NCI-H2171 treated with DMSO at 0.1 percent for 48 hours (cell line): Measurements from ENCODE around the gene KCNJ4.
A peak's percentile ranks its signal among the peaks of the same experiment; 100 is the strongest.
"Not testable (repeated sequence)": the region's sequence is repeated elsewhere in the genome, so short reads cannot be mapped to it uniquely, and the experiment has no call there.

Source experiments
- DNase-seq: peaks from one replicate; lab custom pipeline; 2025; lab: John Stamatoyannopoulos, UW

The KCNJ4 gene

DNA sequence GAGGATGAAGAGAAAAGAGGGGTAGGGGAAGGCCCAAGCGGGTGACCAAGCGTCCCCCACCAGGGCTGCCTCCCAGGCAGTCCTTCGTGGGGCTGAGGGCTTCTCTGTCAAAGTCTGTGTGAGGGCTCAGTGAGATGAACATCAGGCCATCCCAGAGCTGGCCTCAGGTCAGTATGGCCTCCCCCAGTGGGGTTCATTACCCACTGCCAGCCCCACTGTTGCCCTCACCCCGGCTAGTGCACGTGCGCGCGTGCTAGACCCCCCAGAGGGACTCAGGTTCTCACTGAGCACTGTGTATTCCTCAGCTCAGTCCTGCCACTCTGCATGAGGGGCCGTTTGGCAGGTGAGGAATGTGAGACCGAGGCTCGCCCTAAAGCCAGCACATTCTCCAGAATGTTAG is 16.2 kb upstream of the KCNJ4 start:
- DNase-seq, result no peak

DNA sequence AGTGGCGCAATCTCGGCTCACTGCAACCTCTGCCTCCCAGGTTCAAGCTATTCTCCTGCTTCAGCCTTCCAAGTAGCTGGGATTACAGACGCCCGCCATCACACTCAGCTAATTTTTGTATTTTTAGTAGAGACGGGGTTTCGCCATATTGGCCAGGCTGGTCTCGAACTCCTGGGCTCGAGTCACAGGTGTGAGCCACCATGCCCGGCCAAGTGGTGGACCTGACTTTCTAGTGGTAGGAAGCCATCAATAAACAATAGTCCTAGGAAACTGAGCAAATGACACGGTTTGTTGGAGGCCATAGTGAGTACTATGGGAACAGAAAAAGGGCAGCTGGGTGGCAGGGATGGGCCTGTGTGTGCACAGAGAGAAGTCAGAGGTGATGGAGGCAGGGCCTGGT is 15.2 kb upstream of the KCNJ4 start:
- not testable (repeated sequence) for DNase-seq

DNA sequence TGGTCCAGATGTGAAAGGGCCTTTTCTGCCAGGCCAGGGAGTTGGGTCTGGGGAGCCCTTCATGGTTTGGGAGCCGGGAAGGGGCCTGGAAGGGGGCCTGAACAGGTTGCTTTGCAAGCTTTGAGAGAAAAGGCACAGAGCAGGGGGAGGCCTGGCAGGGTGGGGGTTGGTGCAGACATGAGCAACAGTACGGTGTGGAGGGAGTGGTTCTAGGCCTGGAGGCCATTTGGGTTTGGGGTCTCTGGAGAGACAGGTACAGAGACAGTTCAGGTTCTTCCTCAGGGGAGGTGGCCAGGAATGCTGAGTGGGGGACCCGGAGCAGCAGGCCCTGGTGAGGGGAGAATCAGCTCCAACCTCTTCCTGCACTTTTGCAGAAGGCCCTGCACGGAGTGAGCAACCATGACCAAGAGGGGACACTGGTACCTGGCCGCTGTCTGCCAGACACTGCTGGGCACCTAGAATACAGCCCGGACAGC is 14.3 kb upstream of the KCNJ4 start:
- no peak for DNase-seq

DNA sequence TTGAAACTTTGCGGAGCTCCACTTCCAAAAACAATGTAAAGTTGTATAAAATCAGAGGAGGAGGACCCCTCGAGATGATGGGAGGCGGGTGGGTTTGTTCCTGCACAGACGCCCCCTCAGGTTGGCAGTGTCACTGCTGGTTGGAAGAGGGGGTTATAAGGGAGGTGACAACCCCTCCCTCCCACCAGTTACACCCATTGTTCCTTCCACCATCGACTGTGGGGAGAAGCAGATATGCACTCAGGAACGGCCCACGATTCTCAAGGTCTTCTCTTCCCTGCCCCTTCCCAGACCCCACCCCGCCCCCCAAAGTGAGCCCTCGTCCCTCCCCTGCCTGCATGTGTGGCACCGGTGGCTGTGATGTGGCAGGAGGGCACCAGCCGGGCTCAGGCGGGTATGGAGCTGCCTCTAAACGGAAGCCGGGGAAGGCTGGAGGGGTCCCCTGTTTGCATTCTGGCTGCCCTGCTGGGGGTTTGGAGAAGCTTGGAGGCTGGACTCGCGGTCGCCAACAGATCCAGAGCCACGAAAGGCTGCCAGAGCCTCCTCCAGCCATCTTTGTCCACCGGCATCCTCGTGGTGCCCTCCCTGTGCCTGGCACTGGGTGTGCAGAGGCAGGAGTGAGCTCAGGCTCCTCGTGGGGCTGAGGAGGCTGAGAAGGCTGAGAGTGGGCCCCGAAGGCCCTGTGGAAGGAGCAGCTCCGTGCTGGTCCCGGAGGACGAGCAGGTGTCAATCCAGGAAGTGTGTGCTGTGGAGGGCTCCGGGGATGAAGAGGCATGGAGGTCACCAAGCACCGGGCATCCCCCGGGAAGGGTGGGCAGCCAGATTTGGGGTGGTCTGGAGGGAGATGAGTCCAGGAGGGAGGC is 13.7 kb upstream of the KCNJ4 start:
- DNase-seq, result no peak

DNA sequence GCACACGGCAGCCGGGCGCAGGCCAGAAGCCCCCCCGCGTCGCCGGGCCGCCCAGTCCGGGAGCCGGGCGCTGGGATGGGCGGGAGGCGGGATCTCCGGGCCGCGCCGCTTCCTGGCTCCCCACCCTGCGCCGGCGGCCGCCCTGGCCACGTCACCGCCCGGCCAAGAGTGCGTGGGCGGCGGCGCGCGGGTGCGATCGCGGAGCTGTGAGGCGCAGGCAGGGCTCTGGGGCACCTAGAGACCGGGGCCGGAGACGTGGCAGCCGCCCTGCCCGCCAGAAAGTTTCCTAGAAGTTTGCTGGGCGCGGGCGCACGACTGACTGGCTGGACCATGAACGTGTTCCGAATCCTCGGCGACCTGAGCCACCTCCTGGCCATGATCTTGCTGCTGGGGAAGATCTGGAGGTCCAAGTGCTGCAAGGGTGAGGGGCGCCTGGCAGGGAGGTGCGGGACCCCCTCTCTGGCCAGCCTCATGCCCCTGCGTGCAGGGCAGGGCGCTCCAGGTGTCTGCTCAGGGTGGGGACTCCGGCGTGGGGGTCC is 13.0 kb upstream of the KCNJ4 start, which contains the start of gene KDELR3:
KDELR3 (plus strand) TSS at position 193 of the 539 bp plus-strand sequence; CDS start at position 331, 138 bp downstream.
- DNase-seq, result no peak

DNA sequence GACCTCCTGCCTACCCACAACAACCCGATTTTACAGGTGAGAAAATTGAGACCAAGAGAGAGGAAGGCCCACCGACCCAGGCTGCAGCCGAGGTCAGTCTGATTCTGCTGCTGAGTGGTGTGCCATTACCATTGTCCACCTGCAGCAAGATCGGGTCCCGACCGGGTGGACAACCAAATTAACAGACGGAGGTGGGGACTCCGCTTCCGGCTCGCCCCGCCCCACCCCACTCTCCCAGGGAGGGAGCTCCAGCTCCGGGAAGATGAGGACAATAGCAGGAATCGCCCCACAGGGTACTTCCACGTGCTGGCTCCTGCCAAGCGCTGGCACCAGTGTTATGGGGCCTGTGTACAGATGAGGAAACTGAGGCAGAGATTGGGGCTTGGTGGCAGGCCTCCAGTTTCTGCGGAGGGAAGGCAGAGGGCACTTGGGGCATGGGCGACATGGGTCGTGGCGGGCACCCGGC is 12.5 kb upstream of the KCNJ4 start:
- DNase-seq, result no peak

DNA sequence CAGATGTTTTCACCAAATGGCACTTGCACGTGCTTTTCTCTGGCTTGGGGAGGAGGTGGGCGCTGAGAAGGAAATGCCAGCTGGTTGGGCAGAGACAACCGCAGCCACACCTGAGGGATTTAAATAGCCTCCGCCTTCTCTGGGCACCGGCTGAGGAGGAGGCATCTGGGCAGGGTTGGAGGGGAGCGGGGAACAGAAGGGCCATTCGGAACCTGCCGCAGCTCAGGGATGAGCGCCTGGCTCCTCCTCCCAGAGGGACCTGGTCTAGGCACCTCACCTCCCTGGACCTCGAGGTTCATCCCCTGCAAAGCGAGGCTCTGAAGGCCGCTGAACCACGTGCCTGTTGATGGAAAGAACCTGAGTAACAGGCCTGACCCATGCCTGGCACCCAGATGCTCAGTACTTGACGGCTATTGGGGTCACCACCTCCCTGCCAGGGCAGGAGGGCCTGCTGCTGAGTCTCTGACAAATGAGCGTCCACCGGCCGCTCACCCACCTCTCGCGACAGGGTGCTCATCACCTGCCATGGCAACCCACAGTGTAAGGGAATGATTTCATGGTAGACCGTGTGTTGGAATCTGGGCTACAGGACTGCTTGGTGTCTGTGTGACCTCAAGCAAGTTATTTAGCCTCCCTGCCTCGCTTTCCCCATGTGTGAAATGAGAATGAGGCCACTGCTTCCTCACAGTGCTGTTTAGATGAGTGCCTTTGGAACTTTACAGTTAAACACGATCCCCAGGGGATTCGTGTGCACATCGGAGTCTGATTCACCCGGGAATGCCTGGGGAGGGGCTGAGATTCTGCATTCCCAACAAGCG is 10.9 kb upstream of the KCNJ4 start:
- DNase-seq, result peak; percentile 89

DNA sequence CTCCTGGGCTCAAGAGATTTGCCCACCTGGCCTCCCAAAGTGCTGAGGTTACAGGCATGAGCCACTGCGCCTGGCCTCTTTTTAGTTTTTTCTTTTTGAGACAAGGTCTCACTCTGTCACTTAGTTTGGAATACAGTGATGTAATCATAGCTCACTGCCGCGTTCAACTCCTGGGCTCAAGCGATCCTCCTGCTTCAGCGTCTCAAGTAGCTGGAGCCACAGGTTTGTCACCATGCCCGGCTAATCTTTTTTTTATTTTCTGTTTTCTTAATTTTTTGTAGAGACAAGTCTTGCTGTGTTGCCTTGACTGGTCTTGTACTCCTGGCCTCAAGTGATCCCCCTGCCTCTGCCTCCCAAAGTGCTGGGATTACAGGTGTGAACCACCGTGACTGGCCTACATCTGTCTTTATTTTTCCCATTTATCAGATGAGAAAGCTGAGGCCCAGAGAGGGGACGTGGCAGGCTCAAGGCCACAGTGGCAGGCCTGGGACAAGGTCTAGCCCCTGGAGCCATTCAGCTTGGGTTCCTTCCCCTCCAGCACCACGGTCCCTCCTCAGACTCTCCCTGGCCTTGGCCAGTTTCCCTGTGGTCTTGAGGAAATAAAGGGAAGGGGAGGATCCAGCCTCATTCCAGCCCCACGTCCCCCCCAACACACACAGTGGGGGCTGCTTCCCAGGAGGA is 10.1 kb upstream of the KCNJ4 start:
- peak; percentile 52 for DNase-seq

DNA sequence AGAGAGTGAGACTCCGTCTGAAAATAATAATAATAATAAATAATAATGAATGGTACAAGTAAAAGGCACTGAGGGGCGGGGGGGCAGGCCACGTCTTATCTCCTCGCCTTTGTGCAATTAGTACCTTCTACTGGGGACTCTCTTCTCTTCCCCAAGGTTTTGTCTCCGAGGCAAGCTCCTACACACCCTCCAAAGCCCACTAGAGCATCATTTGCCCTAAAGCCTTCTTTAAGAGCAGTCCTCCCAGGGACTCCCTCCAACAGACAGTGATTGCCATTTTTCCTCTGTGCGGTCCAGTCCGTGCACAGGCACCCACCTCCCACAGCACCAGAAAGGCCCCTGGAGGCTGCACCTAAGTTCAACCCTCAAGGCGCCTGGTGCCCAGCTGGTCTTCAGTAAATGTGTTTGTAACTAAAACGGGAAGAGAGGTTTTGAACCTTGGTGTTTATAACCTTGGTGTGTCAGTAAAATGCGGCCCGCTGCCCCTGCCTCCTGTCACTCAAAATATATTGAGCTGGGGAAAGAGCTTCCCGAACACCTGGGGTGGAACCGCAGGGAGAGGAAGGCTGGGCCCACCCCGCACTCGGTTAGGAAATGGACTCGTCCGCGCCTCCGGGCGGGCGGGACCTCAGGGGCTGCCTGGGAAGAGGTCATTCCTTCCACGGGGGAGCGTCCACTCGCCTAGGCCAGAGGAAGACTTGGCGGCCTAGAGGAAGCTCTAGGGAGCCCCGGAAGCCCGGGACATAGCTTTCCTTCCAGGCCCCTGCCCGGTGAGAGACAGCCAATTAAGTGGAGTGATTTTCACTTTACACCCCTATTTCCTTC is 8.2 kb upstream of the KCNJ4 start:
- peak; percentile 44 for DNase-seq

DNA sequence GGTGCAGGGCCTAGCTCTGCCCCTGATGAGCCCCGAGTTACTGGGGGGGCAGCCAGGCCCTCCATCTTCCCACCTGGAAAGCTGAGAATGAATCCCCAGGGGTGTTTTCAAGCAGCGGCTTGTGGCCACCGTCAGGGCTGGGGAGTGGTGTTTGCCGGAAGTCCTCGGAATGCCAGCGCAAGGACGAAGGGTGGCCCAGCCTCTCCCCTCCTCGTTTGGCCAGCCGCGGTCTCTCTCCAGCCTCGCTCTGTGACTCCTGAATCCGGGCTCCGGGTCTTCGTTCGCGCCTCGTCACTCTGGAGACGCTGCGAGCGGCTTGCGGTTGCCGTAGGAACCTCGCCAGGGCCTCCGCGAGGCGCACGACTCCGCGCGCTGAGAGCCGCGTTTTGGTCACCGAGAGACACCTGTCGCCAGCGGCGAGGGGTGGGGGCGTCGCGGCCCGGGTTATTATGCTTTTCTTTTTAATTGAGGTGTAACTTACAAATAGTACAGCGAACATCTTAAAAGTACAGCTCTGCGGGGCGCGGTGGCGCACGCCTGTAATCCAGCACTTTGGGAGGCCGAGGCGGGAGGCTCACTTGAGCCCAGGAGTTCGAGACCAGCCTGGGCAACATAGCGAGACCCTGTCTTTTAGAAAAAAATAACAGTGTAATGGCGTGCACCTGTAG is 6.5 kb upstream of the KCNJ4 start:
- peak; percentile 88 for DNase-seq

DNA sequence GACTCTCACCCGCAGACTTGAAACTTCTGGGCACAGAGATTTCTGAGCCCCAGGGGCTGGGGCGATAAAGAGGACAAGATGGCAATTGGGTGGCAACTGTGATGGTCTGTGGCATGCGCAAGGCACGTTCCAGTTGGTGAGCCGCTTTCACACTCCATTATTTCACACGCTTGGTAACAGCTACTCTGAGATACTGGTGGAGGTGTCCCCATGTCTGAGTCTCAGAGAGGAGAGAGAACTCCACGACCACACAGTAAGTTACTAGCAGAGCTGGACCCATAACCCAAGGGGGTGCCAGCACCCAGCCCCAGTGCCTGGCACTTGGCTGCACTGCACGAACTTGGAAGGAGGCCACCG is 6.0 kb upstream of the KCNJ4 start:
- DNase-seq, result peak; percentile 71

DNA sequence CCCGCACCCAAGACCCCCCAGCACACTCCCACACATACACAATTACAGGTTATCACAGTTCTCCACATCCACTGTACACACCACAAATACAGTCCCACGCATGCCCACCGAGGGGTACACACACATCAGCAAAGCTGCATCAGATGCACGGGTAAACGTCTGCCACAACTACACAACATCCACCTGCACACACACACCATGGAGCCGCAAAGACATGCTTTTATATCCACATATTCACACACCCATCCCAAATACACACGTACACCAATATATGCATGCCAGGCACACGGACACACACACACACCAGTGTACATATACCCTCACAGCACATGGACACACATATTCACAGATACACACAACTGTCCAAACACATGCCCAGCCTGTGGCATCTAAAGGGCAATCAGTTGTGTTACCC is 5.4 kb upstream of the KCNJ4 start:
- peak; percentile 50 for DNase-seq

DNA sequence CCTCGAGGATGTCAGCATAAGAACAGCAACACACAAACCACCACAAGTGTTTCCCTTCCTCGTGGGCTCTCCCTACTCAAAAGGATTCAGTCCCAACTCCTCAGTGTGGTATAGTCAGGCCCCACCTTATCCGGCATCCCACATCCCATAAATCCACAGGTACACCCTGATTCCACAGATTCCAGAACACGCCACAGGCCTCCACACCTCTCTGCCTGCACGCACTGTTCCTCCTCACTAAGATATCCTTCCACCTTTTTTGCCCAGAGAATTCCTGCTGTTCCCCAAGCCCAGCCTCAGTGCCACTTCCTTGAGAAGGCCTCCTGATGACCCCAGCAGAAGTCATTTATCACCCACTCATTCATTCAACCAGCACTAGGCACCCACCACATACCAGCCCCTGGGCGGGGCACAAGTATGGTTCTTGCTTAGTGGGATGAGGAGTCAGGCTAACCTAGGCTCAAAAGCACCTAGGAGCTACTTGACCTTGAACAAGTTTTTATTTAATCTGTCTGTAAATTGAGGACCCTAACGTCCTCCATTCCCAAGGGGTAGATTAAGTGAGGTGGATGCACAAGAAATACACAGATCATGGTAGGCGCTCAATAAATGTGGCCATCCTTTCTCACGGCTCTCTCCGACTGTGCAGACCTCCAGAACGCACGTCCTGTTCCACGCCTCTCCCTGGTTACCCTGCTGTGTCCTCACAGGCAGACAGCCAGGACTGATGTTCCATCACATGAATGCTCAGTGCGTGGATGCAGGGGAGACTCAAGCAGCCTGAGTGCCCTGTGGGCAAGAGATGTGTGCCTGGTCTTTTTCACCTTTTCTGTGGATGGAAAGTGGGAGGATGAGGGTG is 2.1 kb upstream of the KCNJ4 start:
- DNase-seq, result no peak

DNA sequence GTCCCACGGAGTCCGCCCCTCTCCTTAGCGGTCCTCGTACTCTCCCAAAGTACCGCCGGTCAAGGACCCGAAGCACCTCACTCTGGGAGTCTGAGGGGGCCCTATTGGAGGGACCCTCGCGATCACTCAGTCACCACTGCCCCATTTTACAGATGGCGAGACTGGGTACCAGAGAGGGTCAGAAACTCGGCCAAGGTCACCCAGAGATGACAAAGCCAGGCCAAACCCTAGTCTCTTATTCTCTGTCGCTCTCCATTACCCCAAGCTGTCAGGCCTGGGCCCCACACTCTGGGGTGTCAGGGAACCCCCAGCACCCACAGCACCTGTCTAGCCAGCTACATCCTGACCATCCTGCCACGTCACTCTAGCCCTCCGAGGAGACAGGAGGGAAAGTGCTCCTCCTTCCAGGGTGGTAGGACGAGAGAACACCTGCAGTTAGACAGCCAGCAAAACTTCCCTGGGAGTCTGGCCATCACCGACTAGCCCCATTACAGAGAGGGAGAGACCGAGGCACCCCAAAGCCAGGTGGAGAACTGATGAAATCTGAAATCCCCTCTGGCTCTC is 1.4 kb upstream of the KCNJ4 start:
- DNase-seq, result no peak

DNA sequence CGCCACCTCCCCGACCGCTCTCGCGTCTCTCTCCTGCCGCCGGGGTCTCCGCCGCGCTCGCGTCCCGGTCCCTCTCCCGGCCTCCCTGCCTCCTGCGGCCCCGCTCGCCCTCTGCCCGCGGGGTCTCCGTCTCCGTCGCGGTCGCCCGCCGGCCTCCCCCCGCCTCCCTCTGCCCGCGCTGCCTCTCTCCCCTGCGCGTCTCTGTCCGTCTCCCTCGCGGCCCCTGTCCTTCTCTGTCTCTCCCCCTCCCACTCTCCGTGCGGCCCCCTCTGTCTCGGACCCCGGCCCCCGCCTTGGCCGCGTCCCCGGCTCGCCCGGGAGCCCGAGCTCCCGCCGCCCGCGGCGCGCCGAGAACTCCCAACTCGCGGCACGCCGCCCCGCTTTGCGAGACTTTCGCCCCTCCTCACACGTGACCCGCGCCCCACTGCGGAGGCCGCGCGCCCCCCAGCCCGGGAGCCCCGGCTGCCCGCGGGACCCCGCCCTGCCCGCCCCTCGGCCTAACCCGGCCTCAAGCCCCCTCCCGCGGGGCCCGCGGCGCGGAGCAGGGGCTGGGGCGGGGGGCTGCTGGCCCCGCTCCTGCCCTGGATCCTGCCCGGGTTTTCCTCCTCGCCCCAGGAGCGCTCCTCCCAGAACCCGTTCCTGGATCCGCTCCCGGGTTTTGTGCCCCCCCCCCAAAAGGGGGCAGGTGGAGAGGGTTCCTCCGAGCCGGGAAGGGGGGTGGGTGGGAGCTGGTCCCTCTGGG is 702 bp upstream of the KCNJ4 start:
- DNase-seq, result peak; percentile 50

DNA sequence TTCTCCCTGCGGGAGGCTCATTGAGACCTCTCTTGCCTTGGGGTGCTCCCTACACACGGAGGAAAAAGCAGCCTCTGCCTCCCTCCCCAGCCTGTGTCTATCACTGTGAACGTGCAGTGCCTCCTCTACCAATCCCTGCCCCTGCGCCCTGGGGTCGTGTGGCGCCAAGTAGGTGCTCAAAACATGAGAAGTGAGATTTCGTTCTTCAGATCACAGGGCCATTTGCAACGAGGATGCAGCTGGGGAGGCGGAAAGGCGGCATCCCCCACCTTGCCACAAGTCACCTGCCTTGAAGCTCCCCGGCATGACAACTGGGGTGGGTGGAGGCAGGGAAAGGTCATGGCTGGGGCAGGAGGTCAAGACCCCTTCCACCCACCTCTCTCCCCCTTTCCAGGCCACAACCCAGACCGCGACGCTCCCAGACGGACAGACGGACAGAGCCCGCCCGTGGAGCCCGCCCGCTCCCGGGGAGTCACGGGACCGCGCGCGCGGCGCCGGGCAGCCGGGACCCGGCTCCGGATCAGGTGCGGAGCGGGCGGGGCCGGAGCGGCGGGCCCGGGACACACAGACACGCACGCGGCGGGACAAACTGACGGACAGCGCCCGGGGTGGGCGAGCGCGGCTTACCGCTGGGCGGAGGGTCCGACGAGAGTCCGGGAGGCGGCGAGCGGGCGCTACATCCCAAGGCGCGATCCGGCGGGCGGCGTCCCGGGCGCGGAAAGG is 485 bp downstream of the KCNJ4 start:
- DNase-seq, result peak; percentile 30

DNA sequence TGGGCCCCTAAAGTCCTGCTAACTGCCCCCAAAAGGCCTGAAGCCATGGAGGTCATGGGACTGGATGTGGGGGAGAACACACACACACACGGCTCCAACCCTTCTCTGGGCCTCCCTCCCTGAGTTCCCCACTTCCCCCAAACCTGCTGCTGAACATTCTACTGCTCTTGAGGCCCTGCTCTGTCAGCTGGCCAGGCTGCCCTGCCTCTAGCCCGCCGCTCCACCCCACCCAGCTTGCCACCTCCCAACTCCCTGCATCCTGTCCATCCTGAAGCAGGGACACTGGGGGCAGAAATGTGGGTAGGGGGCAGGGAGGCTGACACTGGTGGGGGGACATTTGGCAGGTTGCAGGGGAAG is 1.0 kb downstream of the KCNJ4 start:
- DNase-seq, result no peak
